CD4-positive, CD25-positive, alpha-beta regulatory T cell (primary cell): ENCODE measurements around the gene FHAD1. TPM values are rescaled to one million over a fixed set of nuclear protein-coding genes. Genes with fewer than 3 reads are reported as not detected.

Source experiments
- ATAC-seq, 2 donors: fragments of 150-1000 bp; cut with Tn5 transposase; one replicate each; pipeline ENCODE4 v1.10.0; 2021; ENCODE audit warnings: low read depth in 2 of 2, moderate number of reproducible peaks in 2 of 2, moderate library complexity in 1 of 2
- DNase-seq, 3 donors: peaks; one replicate each; pipeline versions ENCODE4 v3.0.0 to v3.0.0-alpha.2; 2012 to 2022; ENCODE audit warnings: mixed read lengths in 1 of 3
- H3K27ac ChIP-seq: one replicate; pipeline ENCODE4 v1.7.0; 2013; ENCODE audit warnings: mild to moderate bottlenecking, low read length; ENCODE audit not compliant: insufficient read depth, poor library complexity, severe bottlenecking
- H3K27me3 ChIP-seq: one replicate; pipeline ENCODE4 v1.7.0; 2013; ENCODE audit warnings: low read length; ENCODE audit not compliant: control insufficient read depth, insufficient read depth
- H3K36me3 ChIP-seq: one replicate; pipeline ENCODE4 v1.7.0; 2013; ENCODE audit warnings: mild to moderate bottlenecking, low read length, moderate library complexity; ENCODE audit not compliant: control insufficient read depth, insufficient read depth
- H3K4me1 ChIP-seq: 2 replicates; pipeline ENCODE4 v1.7.0; 2013; ENCODE audit warnings: mild to moderate bottlenecking, low read length; ENCODE audit not compliant: insufficient read depth, control insufficient read depth, poor library complexity, severe bottlenecking
- H3K4me3 ChIP-seq: one replicate; pipeline ENCODE4 v1.7.0; 2013; ENCODE audit warnings: low read depth, mild to moderate bottlenecking, low read length, moderate library complexity
- H3K9me3 ChIP-seq, 2 experiments: 1 replicate in 1 of 2; 2 replicates in 1 of 2; pipeline ENCODE4 v1.7.0; 2013; ENCODE audit warnings: low read length in 2 of 2, mild to moderate bottlenecking in 1 of 2, moderate library complexity in 1 of 2; ENCODE audit not compliant: control insufficient read depth in 2 of 2
- H3K27ac Mint-ChIP-seq, 3 donors: one replicate each; pipeline ENCODE4 v1.8.0; 2020 to 2022; ENCODE audit warnings: mild to moderate bottlenecking in 3 of 3, mixed read lengths in 3 of 3, moderate library complexity in 2 of 3
- H3K27me3 Mint-ChIP-seq: one replicate; pipeline ENCODE4 v1.8.0; 2022; ENCODE audit warnings: mild to moderate bottlenecking, mixed read lengths
- H3K36me3 Mint-ChIP-seq: one replicate; pipeline ENCODE4 v1.8.0; 2020; ENCODE audit warnings: mixed read lengths
- H3K4me1 Mint-ChIP-seq, 4 donors: one replicate each; pipeline ENCODE4 v1.8.0; 2020 to 2022; ENCODE audit warnings: mixed read lengths in 4 of 4, mild to moderate bottlenecking in 1 of 4
- H3K4me3 Mint-ChIP-seq, 4 donors: one replicate each; pipeline ENCODE4 v1.8.0; 2020 to 2022; ENCODE audit warnings: mild to moderate bottlenecking in 4 of 4, mixed read lengths in 4 of 4, moderate library complexity in 3 of 4
- H3K9me3 Mint-ChIP-seq, 7 donors: one replicate each; pipeline ENCODE4 v1.8.0; 2020 to 2022; ENCODE audit warnings: mixed read lengths in 7 of 7, mild to moderate bottlenecking in 3 of 7, moderate library complexity in 2 of 7
- polyA plus RNA-seq, 4 donors: library from polyadenylated mRNA; unstranded; fragments of 300-500 nt; fragmentation: Illumina TruSeq; gene quantifications; one replicate each; pipeline ENCODE4 v1.2.3, GENCODE V29; 2021
- total RNA-seq: library from RNA; stranded (reverse); gene quantifications from one replicate; pipeline ENCODE4 v1.2.3, GENCODE V29; 2022

FHAD1 gene
- total and polyA plus RNA-seq, 5 donors from 2014 or later = not detected

- no peaks in the 10 kb centered on the region for H3K36me3 ChIP-seq
- H3K4me1 ChIP-seq = no peaks in the 10 kb centered on the region
- Mint-ChIP-seq H3K27me3 (peaks cover 55% of the 10 kb centered on the region), H3K9me3 (peaks cover 0 to 5% (median 0%) of the 10 kb centered on the region in 7 donors), H3K36me3 (peaks cover 9% of the 10 kb centered on the region), H3K27ac (no peak overlapping the region), H3K4me1 (peaks cover 0 to 24% (median 15%) of the 10 kb centered on the region in 4 donors), H3K4me3 (peak overlapping the region in 1 of 4 donors; percentile 69)
- H3K4me3 ChIP-seq = no peak overlapping the region
- peaks cover 14% of the 10 kb centered on the region for H3K27me3 ChIP-seq
- no peak for DNase-seq
- ATAC-seq = no peak
- H3K9me3 ChIP-seq = no peaks in the 10 kb centered on the region
- no peak overlapping the region for H3K27ac ChIP-seq
These were observed 1.2 kb upstream of the FHAD1 start for GRCh38 chr1:15245593-15246360.

- Mint-ChIP-seq H3K4me3 (peak overlapping the region in 2 of 4 donors; percentile 3 to 52), H3K27me3 (peaks cover 62% of the 10 kb centered on the region)
- H3K36me3 ChIP-seq = no peaks in the 10 kb centered on the region
These were observed 1.2 kb downstream of the FHAD1 start for GRCh38 chr1:15248216-15248615.

GRCh38 chr1:15249081-15249480 lies 2.1 kb downstream of the FHAD1 start:
- Histone ChIP-seq H3K4me3 (no peak overlapping the region), H3K9me3 (no peaks in the 10 kb centered on the region), H3K27ac (no peak overlapping the region), H3K36me3 (no peaks in the 10 kb centered on the region), H3K4me1 (peaks cover 7% of the 10 kb centered on the region), H3K27me3 (peaks cover 14% of the 10 kb centered on the region)
- ATAC-seq = peak; percentile 46 to 52
- peaks cover 15 to 42% (median 24%) of the 10 kb centered on the region in 4 donors for H3K4me1 Mint-ChIP-seq
- no peak overlapping the region for H3K27ac Mint-ChIP-seq
- peak overlapping the region in 2 of 4 donors; percentile 27 to 69 for H3K4me3 Mint-ChIP-seq
- peak in 2 of 3 donors; percentile 16 to 44 for DNase-seq
- peaks cover 58% of the 10 kb centered on the region for H3K27me3 Mint-ChIP-seq
- H3K9me3 Mint-ChIP-seq = peaks cover 0 to 5% (median 0%) of the 10 kb centered on the region in 7 donors
- peaks cover 9% of the 10 kb centered on the region for H3K36me3 Mint-ChIP-seq

More at GRCh38 chr1:15248216-15248615, 1.2 kb downstream of the FHAD1 start:
- DNase-seq = no peak
- Histone ChIP-seq H3K27me3 (peaks cover 14% of the 10 kb centered on the region), H3K27ac (no peak overlapping the region), H3K4me1 (peaks cover 7% of the 10 kb centered on the region), H3K9me3 (no peaks in the 10 kb centered on the region), H3K4me3 (no peak overlapping the region)
- peak overlapping the region in 1 of 3 donors; percentile 54 for H3K27ac Mint-ChIP-seq
- no peak for ATAC-seq
- peaks cover 9% of the 10 kb centered on the region for H3K36me3 Mint-ChIP-seq
- H3K9me3 Mint-ChIP-seq = peaks cover 0 to 5% (median 0%) of the 10 kb centered on the region in 7 donors
- peaks cover 7 to 36% (median 22%) of the 10 kb centered on the region in 4 donors for H3K4me1 Mint-ChIP-seq

GRCh38 chr1:15251857-15252835 lies 5.1 kb downstream of the FHAD1 start:
- no peak overlapping the region for H3K27ac Mint-ChIP-seq
- H3K27me3 ChIP-seq = peaks cover 7% of the 10 kb centered on the region
- DNase-seq = no peak
- no peaks in the 10 kb centered on the region for H3K36me3 ChIP-seq
- peaks cover 7% of the 10 kb centered on the region for H3K4me1 ChIP-seq
- H3K27ac ChIP-seq = no peak overlapping the region
- peaks cover 15 to 31% (median 19%) of the 10 kb centered on the region in 4 donors for H3K4me1 Mint-ChIP-seq
- H3K9me3 ChIP-seq = no peaks in the 10 kb centered on the region
- H3K27me3 Mint-ChIP-seq = peaks cover 40% of the 10 kb centered on the region
- H3K36me3 Mint-ChIP-seq = peaks cover 4% of the 10 kb centered on the region
- H3K9me3 Mint-ChIP-seq = peaks cover 0 to 4% (median 0%) of the 10 kb centered on the region in 7 donors
- no peak for ATAC-seq
- H3K4me3 Mint-ChIP-seq = no peak overlapping the region
- no peak overlapping the region for H3K4me3 ChIP-seq

GRCh38 chr1:15254559-15254958 lies 7.5 kb downstream of the FHAD1 start:
- H3K4me3 ChIP-seq = no peak overlapping the region
- ATAC-seq = no peak
- H3K27me3 ChIP-seq = peaks cover 4% of the 10 kb centered on the region
- Mint-ChIP-seq H3K27ac (no peak overlapping the region), H3K36me3 (no peaks in the 10 kb centered on the region), H3K27me3 (peaks cover 26% of the 10 kb centered on the region), H3K9me3 (no peaks in the 10 kb centered on the region), H3K4me3 (no peak overlapping the region), H3K4me1 (peaks cover 7 to 18% (median 13%) of the 10 kb centered on the region in 4 donors)
- H3K4me1 ChIP-seq = peaks cover 7% of the 10 kb centered on the region
- no peak overlapping the region for H3K27ac ChIP-seq
- H3K36me3 ChIP-seq = no peaks in the 10 kb centered on the region
- no peak for DNase-seq
- H3K9me3 ChIP-seq = no peaks in the 10 kb centered on the region

GRCh38 chr1:15255582-15256149 lies 8.6 kb downstream of the FHAD1 start:
- Histone ChIP-seq H3K36me3 (no peaks in the 10 kb centered on the region), H3K27ac (no peak overlapping the region), H3K27me3 (no peaks in the 10 kb centered on the region), H3K9me3 (no peaks in the 10 kb centered on the region), H3K4me1 (peaks cover 7% of the 10 kb centered on the region), H3K4me3 (no peak overlapping the region)
- Mint-ChIP-seq H3K4me1 (peaks cover 7 to 18% (median 13%) of the 10 kb centered on the region in 4 donors), H3K9me3 (no peaks in the 10 kb centered on the region), H3K27me3 (peaks cover 22% of the 10 kb centered on the region), H3K36me3 (no peaks in the 10 kb centered on the region), H3K27ac (peak overlapping the region in 1 of 3 donors; percentile 48), H3K4me3 (no peak overlapping the region)
- ATAC-seq (no peak), DNase-seq (no peak)

- Histone ChIP-seq H3K9me3 (no peaks in the 10 kb centered on the region), H3K36me3 (no peaks in the 10 kb centered on the region), H3K4me3 (no peak overlapping the region), H3K4me1 (peaks cover 7% of the 10 kb centered on the region), H3K27me3 (peaks cover 2% of the 10 kb centered on the region), H3K27ac (no peak overlapping the region)
- Mint-ChIP-seq H3K9me3 (no peaks in the 10 kb centered on the region), H3K27me3 (peaks cover 17% of the 10 kb centered on the region), H3K4me3 (no peak overlapping the region), H3K27ac (no peak overlapping the region), H3K4me1 (peaks cover 8 to 26% (median 13%) of the 10 kb centered on the region in 4 donors), H3K36me3 (no peaks in the 10 kb centered on the region)
- ATAC-seq (no peak), DNase-seq (no peak)
These were observed 9.6 kb downstream of the FHAD1 start for GRCh38 chr1:15256584-15256983.
